H1 (cell line): ENCODE measurements around the gene ALPL. TPM values are rescaled to one million over a fixed set of nuclear protein-coding genes. Genes with fewer than 3 reads are reported as not detected.

ENCODE experiments used
- KDM1A ChIP-seq: fragments of 200-600, 300-600 bp; sonication (generic); IDR thresholded peaks from 2 replicates; pipeline ENCODE4 v1.7.1; 2016; ENCODE audit warnings: mild to moderate bottlenecking, low read length, borderline replicate concordance
- TCF12 ChIP-seq: IDR thresholded peaks from 2 replicates; pipeline ENCODE4 v1.6.1; 2011; ENCODE audit warnings: low read depth, mild to moderate bottlenecking, low read length
- YY1 ChIP-seq: IDR thresholded peaks from 2 replicates; pipeline ENCODE4 v1.6.1; 2011; ENCODE audit warnings: low read depth, mild to moderate bottlenecking, low read length
- polyA plus RNA-seq, 7 experiments: library from polyadenylated mRNA; depleted of rRNA in 3 of 7; stranded (reverse) in 5 of 7; unstranded in 2 of 7; fragments of >200 nt in 5 of 7; fragments of 200-250 nt in 2 of 7; gene quantifications; 1 replicate in 5 of 7; 2 replicates in 1 of 7; 4 replicates in 1 of 7; pipeline versions ENCODE4 v1.2.1 to v1.2.3, GENCODE V29; 2011 to 2013; ENCODE audit warnings: missing spikeins in 2 of 7, mixed read lengths in 2 of 7
- total RNA-seq: library from RNA; stranded (reverse); fragmentation: NEBNext Ultra II Directional; extraction: Animal tissue kit (Norgen Biotek cat#: 25700); gene quantifications from 2 replicates; pipeline ENCODE4 v1.2.1, GENCODE V29; 2021

ALPL gene
- total and polyA plus RNA-seq, 2 of the 8 experiments (the other 6 are each of a cell fraction or from before 2014, with no cell fraction given) = 175 to 362 TPM

- no peak for TF ChIP-seq TCF12
- TF ChIP-seq KDM1A = no peak
- TF ChIP-seq YY1 = no peak
These were observed 94.2 kb downstream of the ALPL start (continued) for GRCh38 chr1:21603177-21604138.
